ENCODE data around the gene GRID1.

GRID1 gene

DNA sequence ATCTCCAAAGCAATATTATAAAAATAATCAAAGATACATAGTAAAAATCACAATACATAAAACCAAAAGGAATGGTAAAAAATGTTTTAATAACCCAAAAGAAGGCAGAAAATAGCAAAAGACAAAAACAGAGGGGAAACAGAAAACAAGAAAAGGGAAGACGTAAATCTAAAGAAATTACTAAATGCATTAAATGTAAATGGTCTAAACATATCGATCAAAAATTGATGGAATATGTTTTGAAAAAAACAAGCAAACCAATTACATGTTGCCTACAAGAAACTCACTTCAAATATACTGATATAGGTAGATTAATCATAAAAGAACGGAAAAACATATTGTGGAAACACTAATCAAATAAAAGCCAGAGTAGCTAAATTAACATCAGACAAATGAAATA lies 369.1 kb downstream of the GRID1 start:
- Histone ChIP-seq H3K27me3 (replicated peaks; ENCODE audit: insufficient read depth, low read length) (no peaks in the 10 kb centered on the region), H4K20me1 (ENCODE audit: insufficient read depth, low read length) (no peaks in the 10 kb centered on the region), H3K4me1 (ENCODE audit: low read length) (no peaks in the 10 kb centered on the region), H3K27ac (ENCODE audit: low read length) (no peak overlapping the region), H3K79me2 (ENCODE audit: low read length) (no peaks in the 10 kb centered on the region), H3F3A (ENCODE audit: insufficient read depth, low read length) (no peaks in the 10 kb centered on the region), H3K4me3 (ENCODE audit: low read length) (no peak overlapping the region), H3K4me2 (ENCODE audit: low read depth, low read length) (no peak overlapping the region), H3K9ac (ENCODE audit: low read length) (no peak overlapping the region), H3K9me3 (replicated peaks; ENCODE audit: insufficient read depth, low read length) (no peaks in the 10 kb centered on the region), H2AFZ (ENCODE audit: low read length) (no peak overlapping the region), H3K9me2 (replicated peaks; ENCODE audit: insufficient read depth, low read length) (no peaks in the 10 kb centered on the region), H3K36me3 (replicated peaks; ENCODE audit: insufficient read depth, low read length) (no peaks in the 10 kb centered on the region)
- DNase-seq = no peak
- TF ChIP-seq, protein P1, sequence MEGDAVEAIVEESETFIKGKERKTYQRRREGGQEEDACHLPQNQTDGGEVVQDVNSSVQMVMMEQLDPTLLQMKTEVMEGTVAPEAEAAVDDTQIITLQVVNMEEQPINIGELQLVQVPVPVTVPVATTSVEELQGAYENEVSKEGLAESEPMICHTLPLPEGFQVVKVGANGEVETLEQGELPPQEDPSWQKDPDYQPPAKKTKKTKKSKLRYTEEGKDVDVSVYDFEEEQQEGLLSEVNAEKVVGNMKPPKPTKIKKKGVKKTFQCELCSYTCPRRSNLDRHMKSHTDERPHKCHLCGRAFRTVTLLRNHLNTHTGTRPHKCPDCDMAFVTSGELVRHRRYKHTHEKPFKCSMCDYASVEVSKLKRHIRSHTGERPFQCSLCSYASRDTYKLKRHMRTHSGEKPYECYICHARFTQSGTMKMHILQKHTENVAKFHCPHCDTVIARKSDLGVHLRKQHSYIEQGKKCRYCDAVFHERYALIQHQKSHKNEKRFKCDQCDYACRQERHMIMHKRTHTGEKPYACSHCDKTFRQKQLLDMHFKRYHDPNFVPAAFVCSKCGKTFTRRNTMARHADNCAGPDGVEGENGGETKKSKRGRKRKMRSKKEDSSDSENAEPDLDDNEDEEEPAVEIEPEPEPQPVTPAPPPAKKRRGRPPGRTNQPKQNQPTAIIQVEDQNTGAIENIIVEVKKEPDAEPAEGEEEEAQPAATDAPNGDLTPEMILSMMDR (IDR thresholded peaks at IDR 0.05; ENCODE audit: low read length) = no peak
- no peak for TF ChIP-seq EZH2 (optimal IDR thresholded peaks at IDR 0.05; ENCODE audit: low read depth, low read length)
- no peak for TF ChIP-seq EZH2phosphoT487 (IDR thresholded peaks at IDR 0.05; ENCODE audit: low read length)

DNA sequence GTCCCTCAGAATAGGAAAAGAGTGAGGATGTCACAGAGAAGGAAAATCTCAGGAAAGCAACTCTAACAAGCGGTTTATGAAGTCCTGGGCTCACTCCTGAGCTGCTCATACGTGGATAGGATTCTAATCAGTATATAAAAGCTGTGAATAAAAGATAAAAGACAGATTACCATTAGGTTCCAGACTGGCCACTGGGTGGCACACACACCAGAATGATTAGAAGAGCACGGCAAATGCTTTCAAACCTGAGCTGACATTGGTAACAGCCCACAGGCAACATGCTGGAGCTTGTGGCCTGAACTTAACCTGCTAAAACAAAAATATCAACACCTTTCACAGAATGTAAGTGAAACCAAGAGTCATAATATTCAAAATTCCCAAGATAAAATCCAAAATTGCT lies 370.8 kb downstream of the GRID1 start:
- Histone ChIP-seq H4K20me1 (ENCODE audit: insufficient read depth, low read length) (no peaks in the 10 kb centered on the region), H3K27ac (ENCODE audit: low read length) (no peak overlapping the region), H3K79me2 (ENCODE audit: low read length) (no peaks in the 10 kb centered on the region), H3K27me3 (replicated peaks; ENCODE audit: insufficient read depth, low read length) (no peaks in the 10 kb centered on the region), H3K4me1 (ENCODE audit: low read length) (no peaks in the 10 kb centered on the region), H3K4me2 (ENCODE audit: low read depth, low read length) (no peak overlapping the region), H3F3A (ENCODE audit: insufficient read depth, low read length) (no peaks in the 10 kb centered on the region), H2AFZ (ENCODE audit: low read length) (no peak overlapping the region), H3K9me2 (replicated peaks; ENCODE audit: insufficient read depth, low read length) (no peaks in the 10 kb centered on the region), H3K9ac (ENCODE audit: low read length) (no peak overlapping the region), H3K36me3 (replicated peaks; ENCODE audit: insufficient read depth, low read length) (no peaks in the 10 kb centered on the region), H3K4me3 (ENCODE audit: low read length) (no peak overlapping the region), H3K9me3 (replicated peaks; ENCODE audit: insufficient read depth, low read length) (no peaks in the 10 kb centered on the region)
- no peak for DNase-seq
- TF ChIP-seq EZH2 (optimal IDR thresholded peaks at IDR 0.05; ENCODE audit: low read depth, low read length) = no peak
- TF ChIP-seq, protein P1 (IDR thresholded peaks at IDR 0.05; ENCODE audit: low read length) = peak; percentile 28

DNA sequence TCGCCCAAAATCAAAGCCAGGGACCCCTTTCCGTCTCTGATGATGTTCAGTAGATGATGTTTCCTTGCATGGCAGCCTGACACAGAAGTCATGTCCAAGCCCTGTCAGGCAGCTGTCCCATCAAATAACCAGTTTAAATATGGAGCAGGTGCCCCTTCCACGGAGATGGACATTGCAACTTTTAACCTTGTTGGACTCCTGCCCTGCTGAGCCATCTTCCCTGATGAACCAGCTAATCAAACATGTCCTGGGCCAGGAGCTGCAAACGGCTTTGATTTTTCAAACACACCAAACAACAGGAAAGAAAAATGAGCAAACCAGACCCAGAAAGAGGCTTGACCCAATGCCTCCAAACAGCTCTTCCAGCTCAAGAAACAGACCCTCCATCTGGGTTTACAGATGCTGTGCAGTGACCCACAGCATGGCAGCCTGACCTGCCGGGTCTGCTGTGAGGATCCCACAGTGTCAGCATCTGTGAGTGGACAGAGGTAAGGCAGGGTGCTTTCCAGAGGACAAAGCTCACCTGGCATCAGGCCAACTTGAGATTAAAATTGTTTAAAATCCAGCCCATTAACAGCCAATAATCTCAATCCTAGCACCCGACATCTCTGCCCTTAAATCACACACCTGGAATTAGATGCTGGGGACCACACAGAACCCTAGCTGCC lies 372.6 kb downstream of the GRID1 start:
- H3K4me2 ChIP-seq (ENCODE audit: low read depth, low read length) = no peak overlapping the region

More for the DNA sequence above, 372.6 kb downstream of the GRID1 start:
- Histone ChIP-seq H2AFZ (ENCODE audit: low read length) (no peak overlapping the region), H3K27me3 (replicated peaks; ENCODE audit: insufficient read depth, low read length) (no peaks in the 10 kb centered on the region), H3F3A (ENCODE audit: insufficient read depth, low read length) (no peaks in the 10 kb centered on the region), H3K9ac (ENCODE audit: low read length) (no peak overlapping the region), H3K79me2 (ENCODE audit: low read length) (no peaks in the 10 kb centered on the region), H3K4me1 (ENCODE audit: low read length) (no peaks in the 10 kb centered on the region), H3K4me3 (ENCODE audit: low read length) (no peak overlapping the region), H3K27ac (ENCODE audit: low read length) (no peak overlapping the region), H4K20me1 (ENCODE audit: insufficient read depth, low read length) (no peaks in the 10 kb centered on the region), H3K36me3 (replicated peaks; ENCODE audit: insufficient read depth, low read length) (no peaks in the 10 kb centered on the region), H3K9me2 (replicated peaks; ENCODE audit: insufficient read depth, low read length) (no peaks in the 10 kb centered on the region), H3K9me3 (replicated peaks; ENCODE audit: insufficient read depth, low read length) (no peaks in the 10 kb centered on the region)
- no peak for TF ChIP-seq EZH2 (optimal IDR thresholded peaks at IDR 0.05; ENCODE audit: low read depth, low read length)
- no peak for TF ChIP-seq EZH2phosphoT487 (IDR thresholded peaks at IDR 0.05; ENCODE audit: low read length)
- TF ChIP-seq, protein P1 (IDR thresholded peaks at IDR 0.05; ENCODE audit: low read length) = no peak
- no peak for DNase-seq
